HG03521 (cell line): ENCODE results near the gene PLK5.
"Not testable (repeated sequence)": the region's sequence is repeated elsewhere in the genome, so short reads cannot be mapped to it uniquely, and the experiment has no call there.

Source experiments
- ATAC-seq: cut with Tn5 transposase; IDR thresholded peaks from one replicate; pipeline ENCODE4 v1.9.1; 2021; ENCODE audit warnings: mild to moderate bottlenecking, moderate library complexity; ENCODE audit not compliant: unreplicated experiment

Gene PLK5

GRCh38 chr19:1491114-1491848, 32.6 kb upstream of the PLK5 start, which contains the start of gene REEP6:
TSS of gene REEP6 (plus strand) at chr19:1491181. CDS start at chr19:1491270, 89 bp downstream.
- no peak for ATAC-seq

- no peak for ATAC-seq
These were observed 32.1 kb upstream of the PLK5 start for GRCh38 chr19:1491849-1492170.

DNA sequence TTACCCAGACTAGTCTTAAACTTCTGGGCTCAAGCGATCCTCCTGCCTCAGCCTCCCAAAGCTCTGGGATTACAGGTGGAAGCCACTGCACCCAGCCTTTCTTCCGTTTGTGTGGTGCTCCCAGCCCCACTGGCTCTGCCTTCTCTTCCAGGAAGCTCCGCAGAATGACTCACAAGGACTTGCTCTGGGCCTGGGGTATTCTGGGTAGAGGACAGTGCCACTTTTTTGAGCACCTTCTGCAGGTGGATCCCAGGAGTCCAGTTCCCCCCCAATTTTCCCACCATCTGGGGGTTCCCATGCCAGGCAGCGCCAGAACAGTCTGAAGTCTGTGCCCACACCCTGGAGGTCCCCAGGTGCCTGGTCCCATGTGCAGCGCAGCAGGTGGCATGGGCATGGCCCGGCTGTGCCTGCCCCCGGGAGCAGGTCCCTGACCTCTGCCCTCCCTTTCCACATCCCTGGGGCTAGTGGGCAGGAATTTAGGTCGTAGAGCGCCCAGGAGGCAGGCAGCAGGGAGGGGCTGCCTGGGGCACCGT, 31.3 kb upstream of the PLK5 start:
- no peak for ATAC-seq

DNA sequence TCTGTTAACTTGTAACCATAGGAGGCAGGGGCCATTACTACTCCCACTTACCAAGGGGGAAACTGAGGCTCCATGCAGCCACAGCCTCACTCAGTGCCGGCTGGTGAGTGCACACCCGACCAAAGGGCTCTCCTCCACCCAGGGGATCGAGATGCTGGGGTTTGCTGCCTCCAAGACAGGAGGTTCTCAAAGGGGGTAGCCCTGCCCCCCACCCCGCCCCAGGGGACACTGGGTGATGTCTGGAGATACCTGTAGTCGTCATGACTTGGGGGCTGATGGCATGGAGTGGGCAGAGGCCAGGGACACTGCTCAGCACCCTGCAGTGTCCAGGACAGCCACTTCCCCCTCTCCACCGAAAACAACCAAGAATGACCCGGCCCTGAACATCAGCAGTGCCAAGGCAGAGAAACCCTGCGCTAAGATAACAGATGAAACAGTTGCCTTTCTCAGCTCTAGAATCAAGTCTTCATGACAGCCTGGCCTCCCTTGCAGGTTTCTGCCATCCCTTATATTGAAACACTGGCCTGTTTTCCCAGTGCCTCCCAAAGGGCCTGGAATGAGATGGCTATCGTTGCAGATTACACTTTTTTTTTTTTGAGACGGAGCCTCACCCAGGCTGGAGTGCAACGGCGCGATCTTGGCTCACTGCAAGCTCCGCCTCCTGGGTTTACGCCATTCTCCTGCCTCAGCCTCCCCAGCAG, 29.6 kb upstream of the PLK5 start:
- ATAC-seq, result no peak

DNA sequence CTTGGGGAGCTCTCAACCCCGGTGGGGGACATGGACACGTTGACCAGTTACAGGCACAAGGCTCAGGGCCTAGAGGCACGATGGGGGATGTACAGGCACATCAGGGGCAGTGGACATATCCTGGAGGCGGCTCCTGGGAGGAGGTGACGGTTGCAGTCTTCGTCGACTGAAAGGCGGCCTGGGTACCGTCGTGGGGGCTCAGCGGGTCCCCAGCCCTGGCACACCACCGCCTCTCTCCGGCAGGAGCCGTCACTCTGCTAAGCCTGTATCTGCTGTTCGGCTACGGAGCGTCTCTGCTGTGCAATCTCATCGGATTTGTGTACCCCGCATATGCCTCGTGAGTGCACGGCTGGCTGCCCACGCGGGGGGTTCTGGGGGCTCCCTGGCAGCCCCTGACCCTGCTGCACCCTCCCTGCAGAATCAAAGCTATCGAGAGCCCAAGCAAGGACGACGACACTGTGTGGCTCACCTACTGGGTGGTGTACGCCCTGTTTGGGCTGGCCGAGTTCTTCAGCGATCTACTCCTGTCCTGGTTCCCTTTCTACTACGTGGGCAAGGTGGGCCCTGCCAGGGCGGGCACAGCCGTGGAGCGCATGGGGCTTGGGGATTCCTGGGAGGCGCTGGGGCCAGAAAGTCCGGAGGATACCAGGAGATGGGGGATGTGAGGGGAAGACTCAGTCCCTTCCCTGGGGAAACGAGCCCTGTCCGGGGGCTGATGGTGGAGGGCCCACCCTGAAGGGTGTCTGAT, 28.7 kb upstream of the PLK5 start:
- ATAC-seq, result no peak

- ATAC-seq, result no peak
These were observed 27.8 kb upstream of the PLK5 start for GRCh38 chr19:1495799-1496713.

DNA sequence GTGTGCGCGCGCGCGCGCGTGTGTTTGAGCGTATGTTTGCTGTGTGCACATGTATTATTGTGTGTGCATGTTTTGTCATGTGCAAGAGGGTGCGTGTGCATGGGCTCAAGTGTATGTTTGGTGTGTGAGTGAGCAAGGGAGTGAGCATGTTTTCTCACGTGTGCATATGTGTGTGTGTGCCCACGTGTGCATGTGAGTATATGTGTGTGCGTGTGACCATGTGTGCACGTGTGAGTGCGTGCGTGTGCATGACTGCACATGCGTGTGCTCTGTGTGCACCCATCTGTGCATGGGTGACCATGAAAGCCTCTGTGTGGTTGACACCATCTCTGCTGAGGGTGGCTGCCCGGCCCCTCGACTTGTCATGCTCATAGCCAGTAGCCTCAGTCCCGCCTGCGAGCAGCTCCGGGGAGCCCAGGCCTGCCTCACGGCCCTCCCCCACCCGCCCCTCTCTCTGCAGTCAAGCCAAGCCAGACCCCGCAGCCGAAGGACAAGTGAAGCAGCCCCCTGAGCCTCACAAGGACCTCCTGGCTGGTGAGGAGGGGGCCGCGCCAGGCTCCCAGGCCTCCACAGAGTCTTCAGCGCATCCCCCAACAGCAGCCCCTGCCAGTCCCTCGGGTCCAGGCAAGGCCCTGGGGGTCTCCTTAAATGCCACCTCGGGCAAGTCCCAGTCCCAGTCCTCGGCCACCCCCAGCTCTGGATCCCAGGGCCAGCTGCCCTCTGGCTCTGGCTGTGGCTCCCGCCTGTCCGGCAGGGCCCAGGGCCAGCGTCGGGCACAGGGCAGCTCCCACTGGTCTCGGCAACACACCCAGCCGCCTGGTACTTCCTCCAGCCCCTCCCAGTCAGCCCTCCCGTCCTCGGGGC, 26.9 kb upstream of the PLK5 start:
- no peak for ATAC-seq

DNA sequence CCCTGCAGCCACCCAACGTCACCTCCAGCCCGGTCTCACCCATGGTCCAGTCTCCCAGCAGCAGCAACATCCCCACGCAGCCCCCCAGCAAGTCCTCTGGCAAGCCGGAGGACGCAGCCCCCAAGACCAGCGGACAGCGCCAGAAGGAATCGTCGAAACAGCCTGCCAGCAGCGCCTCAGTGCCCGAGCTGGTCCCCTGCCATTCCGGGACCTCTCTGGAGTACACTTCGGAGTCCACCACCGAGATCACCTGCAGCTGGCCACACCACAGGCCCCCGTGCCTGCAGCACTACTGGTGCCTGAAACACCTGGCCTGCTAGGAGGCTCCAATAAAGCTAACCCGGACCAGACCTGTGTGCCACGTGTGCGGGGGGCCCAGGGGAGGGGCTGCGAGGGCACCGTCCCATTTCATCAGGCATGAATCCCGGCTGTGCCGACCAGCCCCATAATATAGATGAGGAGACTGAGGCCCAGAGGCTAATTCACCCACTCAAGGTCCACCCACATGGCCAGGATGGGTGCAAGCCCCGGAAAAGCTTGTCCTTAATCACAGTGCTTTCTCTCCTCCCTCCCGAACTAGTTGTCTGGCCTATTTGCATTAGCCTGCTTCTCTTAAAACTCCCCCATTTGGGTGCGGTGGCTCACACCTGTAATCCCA, 26.2 kb upstream of the PLK5 start:
- ATAC-seq, result no peak

- not testable (repeated sequence) for ATAC-seq
These were observed 24.6 kb upstream of the PLK5 start for GRCh38 chr19:1499231-1499630.

DNA sequence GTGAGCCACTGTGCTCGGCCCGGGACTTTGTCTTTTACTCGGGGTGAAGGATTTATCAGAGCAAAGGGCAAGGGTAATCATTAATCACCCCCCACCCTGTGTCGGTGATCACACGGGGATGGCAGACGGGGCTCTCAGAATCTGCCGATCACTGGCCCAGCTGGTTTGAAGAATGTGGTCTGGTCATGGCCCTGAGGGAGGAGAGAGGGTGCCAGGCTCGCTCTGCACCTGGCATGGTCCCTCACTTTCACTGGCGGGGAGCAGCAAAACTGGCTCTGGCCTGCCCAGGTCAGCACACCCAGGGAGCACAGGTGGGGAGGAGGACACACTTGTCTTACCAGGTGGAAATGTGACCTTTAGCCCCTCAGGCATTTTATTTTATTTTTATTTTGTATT, 22.7 kb upstream of the PLK5 start:
- ATAC-seq, result no peak

DNA sequence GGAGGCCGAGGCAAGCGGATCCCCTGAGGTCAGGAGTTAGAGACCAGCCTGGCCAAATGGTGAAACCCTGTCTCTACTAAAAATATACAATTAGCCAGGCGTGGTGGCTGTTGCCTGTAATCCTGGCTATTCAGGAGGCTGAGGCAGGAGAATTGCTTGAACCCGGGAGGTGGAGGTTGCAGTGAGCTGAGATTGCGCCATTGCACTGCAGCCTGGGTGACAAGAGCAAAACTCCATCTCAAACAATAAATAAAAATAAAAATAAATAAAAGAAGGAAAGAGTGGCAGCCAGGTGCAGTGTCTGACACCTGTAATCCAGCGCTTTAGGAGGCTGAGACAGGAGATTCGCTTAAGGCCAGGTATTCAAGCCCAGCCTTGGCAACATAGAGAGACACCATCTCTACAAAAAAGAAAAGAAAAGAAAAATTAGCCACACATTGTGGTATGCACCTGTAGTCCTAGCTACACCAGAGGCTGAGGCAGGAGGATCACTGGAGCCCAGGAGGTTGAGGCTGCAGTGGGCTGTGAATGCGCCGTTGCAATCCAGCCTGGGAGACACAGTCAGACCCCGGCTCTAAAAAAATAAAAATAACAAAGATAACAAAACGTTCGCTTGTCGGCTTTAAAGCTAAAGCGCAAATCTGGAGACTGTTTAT, 21.3 kb upstream of the PLK5 start:
- ATAC-seq, result no peak

DNA sequence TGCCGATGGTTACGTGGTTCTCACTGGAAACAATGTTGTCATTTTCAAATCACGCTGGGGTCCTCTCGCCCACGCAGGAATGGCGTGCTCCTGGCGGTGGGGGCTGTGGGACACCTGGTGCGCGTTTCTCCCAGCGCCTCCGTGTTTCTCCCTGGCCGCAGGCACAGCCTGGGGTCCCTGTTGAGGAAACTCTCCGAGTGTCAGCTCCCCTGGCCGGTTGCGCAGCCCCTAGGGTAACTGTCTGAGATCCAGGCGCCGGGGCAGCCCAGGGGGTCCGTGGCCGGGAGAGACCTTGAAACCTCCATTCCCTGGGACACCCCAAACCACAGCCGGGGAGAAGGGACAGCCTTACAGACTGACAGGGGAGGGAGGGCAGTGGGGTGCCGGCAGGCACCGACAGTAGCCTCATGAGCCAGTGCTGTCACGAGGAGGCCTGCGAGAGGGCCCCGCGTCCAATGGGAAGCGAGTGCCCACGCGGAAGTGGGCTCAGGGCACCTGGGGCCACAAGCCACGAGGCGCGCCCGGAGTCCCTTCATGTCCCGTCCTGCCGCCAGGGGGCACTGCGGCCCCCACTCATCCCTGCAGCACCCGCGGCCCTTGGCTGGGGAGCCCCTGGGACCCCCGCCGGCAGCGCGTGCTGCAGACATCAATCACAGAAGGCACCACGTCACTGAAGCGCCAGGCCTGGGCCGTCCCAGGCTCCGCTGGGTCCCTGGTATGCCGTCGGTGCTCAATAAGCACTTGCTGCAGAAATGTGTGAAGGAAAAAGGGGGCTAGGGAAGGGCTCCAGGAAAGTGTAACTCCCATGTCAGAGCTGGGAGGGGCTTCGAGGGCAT, 20.6 kb upstream of the PLK5 start:
- no peak for ATAC-seq

- no peak for ATAC-seq
These were observed 19.7 kb upstream of the PLK5 start for GRCh38 chr19:1503925-1504773.

DNA sequence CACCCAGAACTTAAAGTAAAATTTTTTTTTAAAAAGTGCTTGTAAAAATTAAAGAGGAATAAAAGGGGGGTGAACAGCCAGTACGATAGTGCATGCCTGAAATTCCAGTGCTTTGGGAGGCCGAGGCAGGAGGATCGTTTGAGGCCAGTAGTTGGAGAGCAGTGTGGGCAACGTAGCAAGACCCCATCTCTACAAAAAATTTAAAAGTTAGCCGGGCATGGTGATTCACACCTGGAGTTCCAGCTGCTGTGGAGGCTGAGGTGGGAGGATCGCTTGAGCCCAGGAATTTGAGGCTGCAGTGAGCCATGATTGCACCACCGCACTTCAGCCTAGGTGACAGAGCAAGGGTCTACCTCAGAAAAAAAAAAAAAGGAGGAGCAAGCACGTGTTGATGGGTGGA, 18.9 kb upstream of the PLK5 start:
- no peak for ATAC-seq

DNA sequence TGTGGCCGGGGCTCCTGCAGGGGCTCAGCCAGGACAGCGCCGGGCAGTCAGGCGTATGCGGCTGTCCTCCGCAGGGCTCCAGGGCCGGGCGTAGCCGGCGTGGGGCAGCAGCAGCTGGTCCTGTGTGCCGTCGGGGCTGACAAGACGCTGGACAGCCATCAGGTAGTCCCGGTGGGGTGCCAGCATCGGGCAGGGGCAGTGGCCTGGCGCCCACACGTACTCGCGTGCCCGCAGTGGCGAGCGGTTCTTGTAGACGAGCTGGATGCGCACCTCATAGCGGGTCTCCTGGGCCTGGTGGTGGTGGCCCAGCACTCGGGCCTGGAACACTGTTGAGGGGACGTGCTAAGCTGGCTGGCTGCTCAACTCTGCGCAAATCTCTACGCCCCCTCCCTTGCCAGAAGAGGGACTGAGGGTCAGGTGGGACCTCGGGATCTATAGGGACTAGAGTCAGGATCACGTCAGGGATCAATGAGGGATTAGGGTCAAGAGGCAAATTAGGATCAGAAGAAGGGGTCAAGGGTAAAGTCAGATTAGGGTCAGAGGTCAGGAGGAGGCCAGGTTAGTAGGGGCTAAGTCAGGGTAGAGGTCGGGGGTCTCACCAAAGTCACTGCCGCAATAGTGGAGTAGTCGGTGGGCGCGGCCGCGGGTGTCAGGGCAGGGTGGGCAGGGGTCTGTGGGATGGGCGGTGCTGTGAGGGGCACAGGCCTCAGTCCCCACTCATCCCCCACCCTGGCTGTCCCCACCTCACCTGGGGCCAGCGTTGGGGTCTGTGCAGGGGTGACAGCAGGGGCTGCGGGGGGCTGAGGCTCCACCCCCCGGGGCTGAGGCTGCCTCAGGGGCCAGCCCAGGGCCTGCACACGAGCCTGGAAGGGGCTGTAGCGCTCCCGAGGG, 17.6 kb upstream of the PLK5 start:
- no peak for ATAC-seq

GRCh38 chr19:1507192-1507660, 16.7 kb upstream of the PLK5 start:
- ATAC-seq, result no peak
